IPS-20b (cell line): ENCODE measurements around the gene JARID2.

ENCODE experiments used
- H3K27ac ChIP-seq: one replicate; pipeline ENCODE4 v1.5.1; 2013; ENCODE audit warnings: low read length
- H3K27me3 ChIP-seq: 2 replicates; pipeline ENCODE4 v1.6.1; 2013; ENCODE audit warnings: mild to moderate bottlenecking, low read length, inconsistent platforms; ENCODE audit not compliant: insufficient read depth
- H3K36me3 ChIP-seq: 2 replicates; pipeline ENCODE4 v1.6.1; 2013; ENCODE audit warnings: low read depth, mild to moderate bottlenecking, inconsistent platforms, low read length, moderate library complexity; ENCODE audit not compliant: insufficient read depth
- H3K4me1 ChIP-seq: 2 replicates; pipeline ENCODE4 v1.6.1; 2013; ENCODE audit warnings: mild to moderate bottlenecking, control low read depth, inconsistent platforms, low read length, moderate library complexity; ENCODE audit not compliant: insufficient read depth
- H3K4me3 ChIP-seq: 2 replicates; pipeline ENCODE4 v1.5.1; 2013; ENCODE audit warnings: mild to moderate bottlenecking, low read length, inconsistent platforms
- H3K9ac ChIP-seq: 2 replicates; pipeline ENCODE4 v1.6.1; 2013; ENCODE audit warnings: low read depth, mild to moderate bottlenecking, inconsistent platforms, low read length, moderate library complexity
- H3K9me3 ChIP-seq: 2 replicates; pipeline ENCODE4 v1.6.1; 2013; ENCODE audit warnings: mild to moderate bottlenecking, low read depth, low read length, inconsistent platforms; ENCODE audit not compliant: insufficient read depth

JARID2 gene

DNA sequence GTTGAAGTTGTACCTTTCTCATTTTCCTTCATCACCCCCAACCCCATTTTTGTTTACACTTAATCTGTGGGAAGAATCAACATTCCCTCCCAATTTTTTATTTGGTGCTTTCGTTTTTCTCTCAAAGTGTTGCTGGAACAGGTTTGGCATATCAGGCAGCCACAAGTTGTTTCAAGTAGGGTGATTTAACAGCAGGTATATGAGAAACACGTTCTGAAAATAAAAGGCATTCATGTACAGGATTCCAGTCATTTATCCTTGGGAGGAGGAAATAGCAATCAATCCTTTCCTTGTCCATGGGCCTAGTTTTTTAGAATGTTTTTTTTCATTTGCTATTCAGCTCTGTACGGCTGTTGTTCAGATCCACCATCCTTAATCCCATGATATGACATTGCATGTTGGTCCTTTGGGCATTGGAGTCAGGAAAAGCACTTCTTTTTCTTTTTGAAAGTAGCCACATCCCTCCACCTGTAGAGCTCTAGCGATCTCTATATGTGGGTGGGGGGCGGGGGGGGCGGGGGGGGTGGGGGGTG, 120.2 kb downstream of the JARID2 start:
- no peak overlapping the region for H3K4me3 ChIP-seq
- peaks cover 69% of the 10 kb centered on the region for H3K4me1 ChIP-seq
- H3K9ac ChIP-seq = no peak overlapping the region
- peaks cover 6% of the 10 kb centered on the region; the same call in 1 of the 2 replicates for H3K36me3 ChIP-seq
- H3K27me3 ChIP-seq = no peaks in the 10 kb centered on the region
- H3K9me3 ChIP-seq = no peaks in the 10 kb centered on the region
- no peak overlapping the region for H3K27ac ChIP-seq

DNA sequence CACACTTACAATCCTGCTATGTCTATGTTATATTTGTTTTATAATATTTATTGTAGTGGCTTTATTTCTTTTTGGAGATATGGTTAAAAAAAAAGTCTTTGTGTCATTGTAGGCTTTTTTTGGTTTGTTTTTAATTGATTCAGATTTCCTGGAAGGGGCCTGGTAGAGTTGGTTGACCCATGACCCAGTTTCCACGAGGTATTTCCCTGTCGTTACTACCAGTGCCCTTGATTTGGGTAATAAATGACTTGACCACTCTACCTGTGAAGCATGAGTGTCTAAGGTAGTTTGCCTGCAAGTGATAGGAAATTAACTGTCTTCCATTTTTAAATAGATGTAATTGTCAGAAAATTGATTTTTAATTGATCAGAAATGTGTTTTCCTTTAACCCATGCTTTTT, 121.0 kb downstream of the JARID2 start:
- H3K4me1 ChIP-seq = peaks cover 68% of the 10 kb centered on the region
- no peak overlapping the region for H3K27ac ChIP-seq
- peaks cover 6% of the 10 kb centered on the region; the same call in 1 of the 2 replicates for H3K36me3 ChIP-seq
- H3K9me3 ChIP-seq = no peaks in the 10 kb centered on the region
- no peaks in the 10 kb centered on the region for H3K27me3 ChIP-seq
- no peak overlapping the region for H3K9ac ChIP-seq
- no peak overlapping the region for H3K4me3 ChIP-seq

DNA sequence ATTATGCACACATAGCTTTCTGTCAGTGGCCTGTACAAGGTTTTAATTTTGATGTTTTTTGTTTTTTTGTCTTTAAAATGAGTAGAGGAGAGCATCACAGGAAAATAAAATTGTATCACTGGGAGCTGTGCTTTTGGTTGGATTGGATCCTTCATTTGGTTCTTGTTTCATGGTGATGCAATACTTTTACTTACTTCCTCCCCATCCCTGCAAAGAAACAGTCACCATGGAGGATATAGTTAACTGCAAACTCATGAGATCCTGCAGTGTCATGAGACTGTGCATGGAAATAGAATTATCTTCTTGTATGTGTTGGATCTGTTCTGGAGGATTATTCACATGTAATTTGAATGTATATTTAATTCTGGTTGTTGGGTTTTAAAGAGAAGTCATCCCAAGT, 122.3 kb downstream of the JARID2 start:
- H3K4me3 ChIP-seq = no peak overlapping the region
- no peak overlapping the region for H3K27ac ChIP-seq
- H3K4me1 ChIP-seq = peaks cover 54% of the 10 kb centered on the region
- H3K36me3 ChIP-seq = peaks cover 6% of the 10 kb centered on the region; the same call in 1 of the 2 replicates
- no peaks in the 10 kb centered on the region for H3K9me3 ChIP-seq
- H3K27me3 ChIP-seq = no peaks in the 10 kb centered on the region
- H3K9ac ChIP-seq = no peak overlapping the region

DNA sequence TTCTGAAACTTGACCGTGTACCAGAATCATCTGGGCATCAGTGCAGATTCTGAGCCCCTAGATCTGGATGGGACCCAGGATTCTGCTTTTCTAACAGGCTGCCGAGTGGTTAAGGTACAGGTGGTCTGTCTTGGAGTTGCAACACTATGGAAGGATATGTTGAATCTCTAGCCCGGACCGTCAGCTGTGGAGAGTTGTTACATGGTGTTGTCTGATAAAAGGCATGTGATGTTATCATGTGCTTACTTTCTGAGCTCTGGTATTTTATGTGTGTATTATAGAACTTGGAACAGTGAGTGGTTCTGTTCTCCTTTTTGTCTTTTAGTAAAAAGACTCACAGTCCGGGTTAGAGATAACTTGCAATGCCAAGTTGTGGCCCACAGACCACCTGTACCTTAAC, 123.0 kb downstream of the JARID2 start:
- no peak overlapping the region for H3K4me3 ChIP-seq
- H3K9me3 ChIP-seq = no peaks in the 10 kb centered on the region
- no peak overlapping the region for H3K27ac ChIP-seq
- peaks cover 51% of the 10 kb centered on the region for H3K4me1 ChIP-seq
- H3K27me3 ChIP-seq = no peaks in the 10 kb centered on the region
- no peak overlapping the region for H3K9ac ChIP-seq
- peaks cover 13% of the 10 kb centered on the region for H3K36me3 ChIP-seq

DNA sequence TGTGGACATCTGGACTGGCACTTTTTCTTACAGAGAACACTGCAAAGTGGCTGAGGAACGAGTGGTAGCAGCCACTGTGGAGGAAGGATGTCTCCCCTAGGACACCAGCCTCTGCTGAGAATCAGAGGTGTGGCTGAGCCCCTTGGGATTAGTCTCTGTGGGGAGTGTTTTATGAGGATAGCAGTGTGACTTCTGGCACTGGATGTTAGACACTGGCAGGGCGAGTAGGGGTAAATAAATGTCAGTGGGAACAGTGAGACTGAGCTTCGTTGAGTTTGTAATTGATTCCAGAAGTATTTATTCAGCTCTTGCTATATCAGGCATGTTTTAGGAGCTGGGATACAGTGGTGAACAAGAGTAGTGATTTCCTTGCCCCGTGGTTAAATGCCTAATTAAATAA, 124.0 kb downstream of the JARID2 start:
- Histone ChIP-seq H3K27ac (no peak overlapping the region), H3K9me3 (no peaks in the 10 kb centered on the region), H3K36me3 (peaks cover 23% of the 10 kb centered on the region), H3K4me1 (peaks cover 48% of the 10 kb centered on the region), H3K4me3 (no peak overlapping the region), H3K27me3 (no peaks in the 10 kb centered on the region), H3K9ac (no peak overlapping the region)

DNA sequence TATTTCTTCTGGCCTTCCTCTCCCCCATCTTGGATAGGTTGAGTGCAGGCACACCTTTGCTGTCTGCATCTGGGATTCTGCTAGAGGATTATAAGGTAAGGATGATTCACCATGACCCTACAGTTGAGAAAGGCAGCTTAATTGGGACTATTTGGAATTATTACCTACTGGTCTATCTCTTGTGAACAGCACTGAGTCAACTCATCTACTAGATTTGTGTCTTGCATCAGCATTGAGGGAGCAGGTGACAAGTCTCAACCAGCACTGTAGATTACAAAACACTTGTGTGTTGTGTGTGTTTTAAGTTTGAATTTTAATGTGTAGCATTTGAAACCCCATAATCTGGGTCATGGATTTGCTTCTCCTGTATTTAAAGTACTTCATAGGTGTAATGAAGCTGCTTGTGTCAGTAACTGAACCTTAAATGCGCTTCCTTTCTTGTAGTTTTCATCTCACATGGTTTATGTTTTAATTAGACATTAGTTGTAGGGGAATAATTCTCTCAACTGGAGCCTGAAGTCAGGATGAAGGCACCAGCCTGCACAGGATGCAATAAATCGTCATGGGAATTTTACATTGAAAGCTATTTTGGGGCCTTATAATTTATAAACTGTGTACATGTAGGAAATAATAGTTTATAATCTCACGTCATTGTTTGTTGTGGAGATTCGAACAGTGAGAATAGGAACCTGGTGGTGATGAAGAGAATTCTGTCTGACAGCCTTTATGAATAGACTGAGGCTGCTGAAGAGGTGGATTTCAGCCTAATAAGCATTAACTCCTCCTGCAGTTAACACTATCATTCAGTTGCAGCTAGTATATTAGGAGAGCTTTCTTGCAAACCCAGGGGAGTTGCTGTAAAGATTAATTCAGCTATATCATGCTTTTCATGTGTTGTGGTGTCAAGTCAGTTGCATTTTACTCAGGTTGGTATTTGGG, 125.1 kb downstream of the JARID2 start:
- Histone ChIP-seq H3K27ac (no peak overlapping the region), H3K4me1 (peaks cover 36% of the 10 kb centered on the region), H3K9ac (no peak overlapping the region), H3K4me3 (no peak overlapping the region), H3K9me3 (no peaks in the 10 kb centered on the region), H3K27me3 (no peaks in the 10 kb centered on the region), H3K36me3 (peaks cover 34% of the 10 kb centered on the region)

DNA sequence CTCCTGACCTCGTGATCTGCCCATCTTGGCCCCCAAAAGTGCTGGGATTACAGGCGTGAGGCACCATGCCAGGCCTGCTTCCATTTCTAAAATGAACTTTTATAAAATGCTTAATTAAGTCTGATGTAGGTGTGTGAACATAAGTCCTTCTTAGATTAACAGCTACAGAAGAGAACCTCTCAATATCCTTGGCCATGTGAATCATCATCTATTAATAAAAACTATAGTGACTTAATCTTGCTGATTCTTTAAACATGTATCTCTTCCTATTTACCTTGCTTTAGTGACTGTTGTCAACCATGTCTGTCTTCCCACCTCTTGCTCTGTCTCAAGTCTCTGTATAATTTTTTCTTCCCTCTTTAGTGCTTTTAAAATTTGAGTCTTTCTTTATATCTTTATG, 127.1 kb downstream of the JARID2 start:
- H3K27me3 ChIP-seq = no peaks in the 10 kb centered on the region
- H3K36me3 ChIP-seq = peaks cover 44% of the 10 kb centered on the region
- peaks cover 21% of the 10 kb centered on the region for H3K4me1 ChIP-seq
- no peak overlapping the region for H3K27ac ChIP-seq
- no peaks in the 10 kb centered on the region for H3K9me3 ChIP-seq
- no peak overlapping the region for H3K9ac ChIP-seq
- H3K4me3 ChIP-seq = no peak overlapping the region

DNA sequence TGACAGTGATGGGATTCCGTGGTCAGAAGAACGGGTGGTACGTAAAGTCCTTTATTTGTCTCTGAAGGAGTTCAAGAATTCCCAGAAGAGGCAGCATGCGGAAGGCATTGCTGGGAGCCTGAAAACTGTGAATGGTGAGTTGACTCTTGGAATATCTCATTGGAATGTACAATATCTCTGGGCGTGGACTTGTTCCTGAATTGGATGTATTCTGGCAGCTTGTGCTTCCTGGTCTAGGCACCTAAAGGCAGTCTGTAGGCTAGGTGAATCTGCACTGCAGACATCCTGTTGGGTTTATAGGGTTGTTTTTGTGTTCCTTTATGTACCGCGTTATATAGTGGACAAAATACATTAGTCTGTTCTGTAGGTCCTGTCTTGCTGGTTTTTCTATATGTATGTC, 128.2 kb downstream of the JARID2 start:
- H3K36me3 ChIP-seq = peaks cover 38% of the 10 kb centered on the region
- H3K4me1 ChIP-seq = peaks cover 27% of the 10 kb centered on the region

DNA sequence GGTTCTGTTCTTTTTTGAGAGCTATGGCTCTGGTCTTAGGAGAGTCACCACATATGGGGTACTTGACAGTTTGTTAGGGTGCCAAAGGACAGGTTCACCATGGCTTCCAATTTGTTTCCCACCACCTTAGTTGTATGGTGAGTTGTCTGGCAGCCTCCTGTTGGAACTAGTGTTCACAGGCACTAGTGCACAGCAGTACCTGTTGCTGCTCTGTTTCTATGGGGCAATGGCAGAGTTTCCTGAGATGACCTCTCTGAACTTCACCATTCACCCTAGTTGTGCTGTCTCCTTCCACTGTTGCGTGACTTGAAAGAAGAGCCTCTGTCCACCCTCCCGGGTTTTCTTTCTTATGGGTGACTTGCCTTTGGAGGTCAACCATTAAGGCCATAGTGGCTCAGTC, 129.1 kb downstream of the JARID2 start:
- H3K27me3 ChIP-seq = no peaks in the 10 kb centered on the region
- peaks cover 34% of the 10 kb centered on the region for H3K4me1 ChIP-seq
- no peak overlapping the region for H3K27ac ChIP-seq
- H3K9me3 ChIP-seq = no peaks in the 10 kb centered on the region
- H3K9ac ChIP-seq = no peak overlapping the region
- H3K36me3 ChIP-seq = peaks cover 38% of the 10 kb centered on the region
- H3K4me3 ChIP-seq = no peak overlapping the region

More for the DNA sequence above, 128.2 kb downstream of the JARID2 start:
- Histone ChIP-seq H3K27me3 (no peaks in the 10 kb centered on the region), H3K9ac (no peak overlapping the region), H3K9me3 (no peaks in the 10 kb centered on the region), H3K27ac (no peak overlapping the region), H3K4me3 (no peak overlapping the region)

DNA sequence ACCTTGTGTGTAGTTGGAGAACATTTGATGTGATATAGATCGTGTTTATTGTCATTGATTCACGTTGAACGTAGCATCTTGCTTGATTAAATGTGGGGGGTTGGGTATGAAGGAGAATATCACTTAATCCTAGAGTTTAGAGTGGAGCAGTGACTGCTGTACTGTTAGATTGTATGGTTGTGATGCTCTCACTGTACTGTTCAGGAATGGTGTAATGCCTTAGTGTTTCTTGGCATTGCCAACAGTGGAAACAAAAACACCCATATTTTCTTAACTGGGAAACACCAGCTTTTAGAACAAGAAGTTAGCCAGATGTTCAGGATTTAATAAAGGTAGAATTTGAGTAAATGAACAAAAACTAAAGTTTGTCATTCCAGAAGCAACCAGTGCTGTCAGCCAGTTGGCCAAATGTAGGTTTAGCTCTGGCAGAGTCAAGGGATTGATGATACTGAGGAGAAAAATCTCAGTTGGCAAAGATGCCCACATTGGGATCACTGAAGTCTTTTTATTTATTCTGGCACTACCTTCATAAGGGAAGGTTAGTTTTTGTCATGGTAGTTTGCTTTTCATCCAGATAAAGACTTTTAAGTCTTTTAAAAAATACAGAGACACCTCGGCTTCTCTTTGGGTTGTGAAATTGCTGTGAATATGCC, 129.9 kb downstream of the JARID2 start:
- Histone ChIP-seq H3K27me3 (no peaks in the 10 kb centered on the region), H3K4me1 (peaks cover 39% of the 10 kb centered on the region), H3K9me3 (no peaks in the 10 kb centered on the region), H3K9ac (no peak overlapping the region), H3K27ac (no peak overlapping the region), H3K4me3 (no peak overlapping the region), H3K36me3 (peaks cover 44% of the 10 kb centered on the region)

DNA sequence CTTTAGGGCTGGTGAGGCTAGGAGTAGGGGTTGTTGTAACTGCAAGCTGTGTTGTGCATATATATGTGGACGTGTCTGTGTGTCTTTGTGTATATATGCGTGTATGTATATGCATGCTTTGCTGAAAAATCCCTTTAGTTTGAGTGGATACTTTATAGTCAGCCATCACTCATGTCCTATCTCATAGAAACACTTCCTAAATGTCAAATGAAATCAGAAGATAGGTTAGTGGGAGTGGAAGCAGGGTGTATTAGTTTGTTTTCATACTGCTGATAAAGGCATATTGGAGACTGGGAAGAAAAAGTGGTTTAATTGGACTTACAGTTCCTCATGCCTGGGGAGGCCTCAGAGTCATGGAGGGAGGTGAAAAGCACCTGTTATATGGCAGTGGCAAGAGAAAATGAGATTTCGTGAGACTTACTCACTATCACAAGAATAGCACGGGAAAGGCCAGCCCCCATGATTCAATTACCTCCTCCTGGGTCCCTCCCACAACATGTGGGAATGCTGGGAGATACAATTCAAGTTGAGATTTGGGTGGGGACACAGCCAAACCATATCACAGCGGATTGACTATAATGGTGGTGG, 131.1 kb downstream of the JARID2 start:
- peaks cover 44% of the 10 kb centered on the region for H3K36me3 ChIP-seq
- H3K4me1 ChIP-seq = peaks cover 38% of the 10 kb centered on the region
- H3K9me3 ChIP-seq = no peaks in the 10 kb centered on the region
- no peaks in the 10 kb centered on the region for H3K27me3 ChIP-seq
- H3K27ac ChIP-seq = no peak overlapping the region
- no peak overlapping the region for H3K9ac ChIP-seq
- no peak overlapping the region for H3K4me3 ChIP-seq
